Upper lobe of left lung (tissue), 4 donors: Measurements from ENCODE around the gene HVCN1.

Experiments
- CTCF ChIP-seq, 6 experiments: fragments of 450-650 bp in 4 of 6; fragments of 200-600 bp in 2 of 6; sonication (generic) in 2 of 6; IDR thresholded peaks; one replicate each; pipeline ENCODE4 v1.5.1; 2016 to 2019; ENCODE audit warnings: antibody characterized with exemption in 6 of 6
- POLR2A ChIP-seq, 4 donors: fragments of 450-650 bp; IDR thresholded peaks; one replicate each; pipeline ENCODE4 v1.5.1; 2016 to 2017; ENCODE audit warnings: antibody characterized with exemption in 4 of 4, mild to moderate bottlenecking in 2 of 4
- POLR2AphosphoS5 ChIP-seq, 2 donors: sonication (generic); formaldehyde crosslinking; IDR thresholded peaks; one replicate each; pipeline ENCODE4 v1.5.1; 2017; ENCODE audit warnings: antibody characterized with exemption in 2 of 2

DNA sequence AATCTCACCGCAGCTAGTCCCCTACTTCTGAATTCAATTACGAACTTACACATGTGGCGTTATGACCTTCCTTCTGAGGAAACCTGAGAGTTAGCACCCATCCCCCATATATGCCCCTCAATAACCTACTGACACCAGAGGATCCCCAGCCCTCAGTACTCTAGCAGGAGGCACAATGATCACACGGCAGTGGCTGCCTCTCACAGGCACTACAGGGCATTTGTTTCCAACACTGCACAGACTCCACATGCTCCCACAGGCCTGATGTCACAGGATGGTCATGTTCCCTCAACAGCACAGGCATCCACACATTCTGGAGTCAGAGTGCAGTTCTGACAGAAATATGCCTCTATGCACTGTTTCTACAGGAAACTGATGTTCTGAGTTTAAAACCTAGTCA, 36.4 kb upstream of the HVCN1 start:
- TF ChIP-seq POLR2A (IDR thresholded peaks at IDR 0.05), result no peak
- no peak for TF ChIP-seq CTCF (IDR thresholded peaks at IDR 0.05)
- no peak for TF ChIP-seq POLR2AphosphoS5 (IDR thresholded peaks at IDR 0.05)
